ENCODE measurements around the gene ZNF583. TPM values are rescaled to one million over a fixed set of nuclear protein-coding genes. Genes with fewer than 3 reads are reported as not detected.
A peak's percentile ranks its signal among the peaks of the same experiment; 100 is the strongest.

The ZNF583 gene
- total and polyA plus RNA-seq, 9 of the 15 experiments (the other 6 are each of a cell fraction or from before 2014, with no cell fraction given) = 0.92 to 6.7 (median 3.0) TPM

GRCh38 chr19:56367829-56368711, 36.1 kb upstream of the ZNF583 start (continued):
- TF ChIP-seq AFF4 (CRISPR knock-in tag; IDR thresholded peaks at IDR 0.05) (no peak), GMEB1 (CRISPR knock-in tag; IDR thresholded peaks at IDR 0.05) (peak; percentile 76), MEIS2 (IDR thresholded peaks at IDR 0.05; ENCODE audit: partially characterized antibody) (peak; percentile 85), TAF7 (tag; IDR thresholded peaks at IDR 0.05) (0 out of 2 replicates have a peak, but pooled peaks have one; percentile 20), FOXK2 (conservative IDR thresholded peaks at IDR 0.05 in 1 of 2, IDR thresholded peaks at IDR 0.05 in 1 of 2; ENCODE audit: low read depth in 2 of 2) (0 out of 4 replicates have a peak, but pooled peaks of 1 of the 2 experiments have one; percentile 15), FOXP1 (CRISPR knock-in tag; IDR thresholded peaks at IDR 0.05) (0 out of 2 replicates have a peak, but pooled peaks have one; percentile 60), ZNF23 (CRISPR knock-in tag; IDR thresholded peaks at IDR 0.05) (no peak), SAP30 (IDR thresholded peaks at IDR 0.05; ENCODE audit: borderline replicate concordance, insufficient read depth, low read depth, low read length, poor library complexity, severe bottlenecking) (no peak), HCFC1 (IDR thresholded peaks at IDR 0.05; ENCODE audit: low read depth, low read length) (peak; percentile 14; the same call in 1 of the 2 replicates), JUND (IDR thresholded peaks at IDR 0.05; ENCODE audit: borderline replicate concordance, low read depth, low read length) (peak; percentile 15; the same call in 1 of the 2 replicates), JUND (tag; IDR thresholded peaks at IDR 0.05; ENCODE audit: borderline replicate concordance, low read depth, low read length) (peak; percentile 16; the same call in 1 of the 3 replicates), PHF8 (IDR thresholded peaks at IDR 0.05; ENCODE audit: borderline replicate concordance, low read length) (peak; percentile 89; the same call in 1 of the 2 replicates), NRF1 (conservative IDR thresholded peaks at IDR 0.05 in 1 of 2, IDR thresholded peaks at IDR 0.05 in 1 of 2) (peak; percentile 99), HDGF (IDR thresholded peaks at IDR 0.05) (no peak), MTA3 (IDR thresholded peaks at IDR 0.05; ENCODE audit: borderline replicate concordance) (peak; percentile 55; the same call in 1 of the 2 replicates), KDM5B (IDR thresholded peaks at IDR 0.05; ENCODE audit: insufficient replicate concordance, low read depth, low read length) (peak; percentile 68), SIN3A (IDR thresholded peaks at IDR 0.05; ENCODE audit: borderline replicate concordance in 2 of 2, control insufficient read depth in 1 of 2, low read depth in 2 of 2, low read length in 2 of 2) (peak in 1 of 2 experiments; percentile 43; a peak in 1 of 4 replicates), CREM (IDR thresholded peaks at IDR 0.05; ENCODE audit: low read depth) (peak; percentile 67), FOXA3 (CRISPR knock-in tag; conservative IDR thresholded peaks at IDR 0.05 in 1 of 2, IDR thresholded peaks at IDR 0.05 in 1 of 2) (no peak), SP1 (CRISPR knock-in tag; IDR thresholded peaks at IDR 0.05) (peak; percentile 54)
